ENCODE data around the gene TTYH1.

Gene TTYH1

DNA sequence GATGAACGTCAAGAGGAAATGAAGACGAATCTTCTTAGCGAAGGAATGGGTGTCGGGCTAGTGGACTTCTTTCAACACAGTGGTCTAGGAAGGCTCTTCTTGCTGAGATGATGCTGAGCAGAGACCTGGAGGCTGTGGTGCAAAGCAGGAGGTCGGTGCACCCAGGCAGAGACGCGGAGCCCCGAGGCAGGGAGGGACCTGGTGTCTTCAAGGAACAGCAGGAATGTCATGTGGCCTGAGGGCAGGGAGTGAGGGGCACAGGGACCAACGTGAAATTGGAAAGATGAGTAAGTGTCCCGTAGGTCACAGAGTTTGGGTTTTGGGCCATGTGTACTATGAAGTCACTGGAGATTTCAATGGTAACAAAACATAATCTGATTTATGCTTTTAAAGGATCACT, 69.2 kb downstream of the TTYH1 start:
- DNase-seq: no peak

DNA sequence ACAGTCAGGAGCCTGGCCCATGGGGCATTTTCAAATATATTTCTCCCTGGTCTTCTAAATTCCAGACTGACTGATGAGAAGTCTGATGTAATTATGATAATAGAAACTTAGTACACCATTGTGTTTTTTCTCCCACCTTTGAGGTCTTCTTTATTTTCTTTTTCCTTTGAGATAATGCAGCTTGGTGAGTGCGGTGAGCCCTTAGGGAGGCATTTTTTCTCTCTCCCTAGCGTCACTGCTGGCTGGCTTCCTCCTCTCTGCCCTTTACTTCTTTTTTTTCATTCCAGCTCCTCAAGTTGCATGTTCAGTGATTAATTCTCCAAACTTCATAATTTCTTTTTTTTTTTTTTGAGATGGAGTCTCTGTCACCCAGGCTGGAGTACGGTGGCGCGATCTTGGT, 70.6 kb downstream of the TTYH1 start:
- DNase-seq: no peak
